ENCODE results near the gene SHISAL2A. TPM values are rescaled to one million over a fixed set of nuclear protein-coding genes. Genes with fewer than 3 reads are reported as not detected.

Gene SHISAL2A
- total and polyA plus RNA-seq, 7 donors, result 0.13 to 1.6 (median 0.28) TPM

- 0 to 2% (median 1%) methylated on average over 75 to 97 of the region's 97 CpGs for WGBS, 3 donors
- peak within 1 kb of the TSS; percentile 94 for H3K27ac ChIP-seq
- DNase-seq (peak; percentile 47 to 76), ATAC-seq (peak; percentile 11 to 51 (median 22))
- H3K4me3 ChIP-seq, result peak within 1 kb of the TSS; percentile 68
- intact Hi-C loops (cut with DNase I), result loop anchor here (2.0 to 5.0 kb wide), 3 partner anchors 49 to 75 kb away; partner anchors contain the start of gene TUT4 (in 2 of the 2)
- no peaks in the 10 kb centered on the region for H3K9me3 ChIP-seq
- peaks cover 0 to 9% of the 10 kb centered on the region in 2 donors for H3K36me3 ChIP-seq (ENCODE audit: insufficient read depth in 1 of 2, low read depth in 1 of 2)
- H3K27me3 ChIP-seq (ENCODE audit: insufficient read depth in 3 of 3, low read length in 2 of 3), result no peaks in the 10 kb centered on the region
- no peak for TF ChIP-seq CTCF (IDR thresholded peaks at IDR 0.05)
- H3K4me1 ChIP-seq, result peaks cover 47% of the 10 kb centered on the region
Observed at GRCh38 chr1:52601991-52602855, 30.7 kb upstream of the SHISAL2A start, which contains the start of gene GPX7. GPX7 (plus strand) TSS chr1:52602371; CDS start chr1:52602410, 39 bp downstream.

DNA sequence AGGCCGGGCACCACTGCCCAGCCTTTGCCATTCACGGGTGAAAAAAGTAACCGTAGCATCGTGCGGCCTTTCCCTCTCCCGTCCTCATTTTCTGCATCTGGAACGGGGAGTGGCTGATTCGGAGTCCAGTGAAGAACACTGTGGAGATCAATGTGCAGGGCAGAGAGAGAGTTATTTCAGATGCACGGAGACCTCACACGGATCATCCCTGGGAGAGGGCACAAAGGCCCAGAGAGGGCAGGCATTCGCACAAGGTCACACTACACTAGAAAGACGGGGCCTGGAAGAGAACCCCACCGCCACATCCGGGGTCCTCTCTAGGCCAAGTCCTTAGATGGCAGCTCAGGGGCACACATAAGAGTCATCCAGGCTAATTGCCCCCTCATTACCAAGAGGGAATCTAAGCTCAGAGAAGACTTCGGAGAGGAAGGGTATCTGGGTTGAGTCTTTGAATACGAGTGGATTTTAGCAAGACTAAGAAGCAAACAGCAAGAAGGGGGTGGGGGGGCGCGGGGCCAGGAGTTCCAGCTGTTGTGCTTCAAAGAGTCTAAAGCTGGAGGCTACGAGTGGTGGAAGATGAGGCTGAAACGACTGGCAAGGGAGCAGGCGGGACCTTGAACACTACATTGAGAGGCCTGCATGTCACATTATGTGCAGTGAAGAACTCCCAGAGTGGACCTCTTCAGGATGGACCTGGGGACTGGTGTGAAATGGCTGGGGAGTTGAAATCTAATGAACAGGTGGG is 29.9 kb upstream of the SHISAL2A start:
- H3K4me3 ChIP-seq, result peak overlapping the region; percentile 68
- ATAC-seq (peak in 1 of 4 donors; percentile 12), DNase-seq (no peak)
- peaks cover 0 to 17% of the 10 kb centered on the region in 2 donors for H3K36me3 ChIP-seq (ENCODE audit: insufficient read depth in 1 of 2, low read depth in 1 of 2)
- no peaks in the 10 kb centered on the region for H3K9me3 ChIP-seq
- whole genome bisulfite sequencing, 3 donors, result 19 to 26% (median 22%) methylated on average over 21 of the region's 21 CpGs
- peaks cover 47% of the 10 kb centered on the region for H3K4me1 ChIP-seq
- TF ChIP-seq CTCF (IDR thresholded peaks at IDR 0.05), result no peak
- peak overlapping the region; percentile 94 for H3K27ac ChIP-seq
- intact Hi-C loops (cut with DNase I), result loop anchor here (2.0 to 5.0 kb wide), 3 partner anchors 50 to 74 kb away; partner anchors contain the start of gene TUT4 (in 2 of the 2)
- no peaks in the 10 kb centered on the region for H3K27me3 ChIP-seq (ENCODE audit: insufficient read depth in 3 of 3, low read length in 2 of 3)

DNA sequence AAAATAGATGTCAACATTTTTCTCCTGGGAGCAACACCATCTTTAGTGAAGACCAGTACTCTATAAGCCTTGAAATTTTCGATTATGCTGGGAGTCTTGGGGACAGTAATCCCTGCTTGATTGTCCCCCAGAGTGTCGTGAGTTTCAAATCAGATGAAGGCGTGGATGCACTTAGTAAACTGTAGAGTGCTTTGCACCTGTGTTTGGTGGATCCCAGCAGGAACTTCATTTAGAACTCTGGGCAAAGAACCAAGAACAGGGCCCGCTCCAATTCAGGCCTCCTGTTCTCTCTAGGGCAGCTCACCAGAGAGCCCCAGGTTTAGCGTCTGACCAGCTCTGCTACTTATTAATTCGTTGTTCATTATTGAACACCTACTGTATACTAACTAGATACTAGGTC is 29.3 kb upstream of the SHISAL2A start:
- TF ChIP-seq CTCF (IDR thresholded peaks at IDR 0.05), result no peak
- no peaks in the 10 kb centered on the region for H3K9me3 ChIP-seq
- WGBS, 3 donors, result 21 to 28% (median 22%) methylated on average over 6 of the region's 6 CpGs
- ATAC-seq (peak; percentile 15 to 70 (median 57)), DNase-seq (peak in 1 of 2 donors; percentile 71)
- peaks cover 0 to 23% of the 10 kb centered on the region in 2 donors for H3K36me3 ChIP-seq (ENCODE audit: insufficient read depth in 1 of 2, low read depth in 1 of 2)
- H3K27me3 ChIP-seq (ENCODE audit: insufficient read depth in 3 of 3, low read length in 2 of 3), result no peaks in the 10 kb centered on the region
- H3K27ac ChIP-seq, result peak overlapping the region; percentile 94
- H3K4me1 ChIP-seq, result peaks cover 47% of the 10 kb centered on the region
- intact Hi-C loops (cut with DNase I), result loop anchor here (2.0 to 5.0 kb wide), 3 partner anchors 51 to 74 kb away; partner anchors contain the start of gene TUT4 (in 2 of the 2)
- peak overlapping the region; percentile 68 for H3K4me3 ChIP-seq

GRCh38 chr1:52604063-52604770 is 28.8 kb upstream of the SHISAL2A start:
- Histone ChIP-seq H3K36me3 (ENCODE audit: insufficient read depth in 1 of 2, low read depth in 1 of 2) (peaks cover 0 to 29% of the 10 kb centered on the region in 2 donors), H3K4me1 (peaks cover 47% of the 10 kb centered on the region), H3K4me3 (no peak overlapping the region), H3K9me3 (no peaks in the 10 kb centered on the region), H3K27me3 (ENCODE audit: insufficient read depth in 3 of 3, low read length in 2 of 3) (no peaks in the 10 kb centered on the region), H3K27ac (peak overlapping the region; percentile 94)
- 19 to 32% (median 21%) methylated on average over 3 of the region's 3 CpGs for WGBS, 3 donors
- no peak for TF ChIP-seq CTCF (IDR thresholded peaks at IDR 0.05)
- peak; percentile 68 to 88 (median 82) for ATAC-seq
- intact Hi-C loops (cut with DNase I), result loop anchor here (5.0 kb wide), 2 partner anchors 52 to 73 kb away; partner anchors contain the start of gene TUT4 (in 1 of the 2)
- DNase-seq, result no peak

Measured in psoas muscle (tissue), 8 donors.